Sigmoid colon (tissue), 7 donors: ENCODE measurements around the gene RPS27L. TPM values are rescaled to one million over a fixed set of nuclear protein-coding genes. Genes with fewer than 3 reads are reported as not detected.

ENCODE experiments used
- DNase-seq: peaks from one replicate; pipeline ENCODE4 v3.0.0-alpha.2; 2019
- H3K27ac ChIP-seq, 4 donors: fragments of 200-600 bp; sonication (generic); one replicate each; pipeline ENCODE4 v1.5.1; 2016 to 2019; ENCODE audit warnings: mild to moderate bottlenecking in 1 of 4
- H3K27me3 ChIP-seq, 3 donors: fragments of 200-600 bp; sonication (generic); one replicate each; pipeline ENCODE4 v1.5.1; 2019; ENCODE audit warnings: mild to moderate bottlenecking in 1 of 3
- H3K36me3 ChIP-seq, 4 donors: fragments of 200-600 bp; sonication (generic); one replicate each; pipeline ENCODE4 v1.5.1; 2016 to 2019
- H3K4me1 ChIP-seq, 4 donors: fragments of 200-600 bp; sonication (generic); one replicate each; pipeline ENCODE4 v1.5.1; 2017 to 2019
- H3K4me3 ChIP-seq, 4 donors: fragments of 200-600 bp; sonication (generic); one replicate each; pipeline ENCODE4 v1.5.1; 2017 to 2019; ENCODE audit warnings: mild to moderate bottlenecking in 2 of 4, moderate library complexity in 1 of 4
- H3K9me3 ChIP-seq, 4 donors: fragments of 200-600 bp in 3 of 4; sonication (generic) in 3 of 4; one replicate each; pipeline versions ENCODE4 v1.5.1 to v1.6.1; 2013 to 2019
- CTCF ChIP-seq, 4 experiments: fragments of 450-650 bp in 3 of 4; fragments of 200-600 bp in 1 of 4; IDR thresholded peaks; one replicate each; pipeline ENCODE4 v1.5.1; 2016 to 2019; ENCODE audit warnings: antibody characterized with exemption in 4 of 4, mild to moderate bottlenecking in 3 of 4, moderate library complexity in 2 of 4
- EP300 ChIP-seq, 4 donors: sonication (generic); formaldehyde crosslinking; IDR thresholded peaks; one replicate each; pipeline ENCODE4 v1.6.1; 2017; ENCODE audit warnings: antibody characterized with exemption in 4 of 4
- POLR2A ChIP-seq, 2 donors: fragments of 450-650 bp; IDR thresholded peaks; one replicate each; pipeline ENCODE4 v1.6.1; 2016; ENCODE audit warnings: antibody characterized with exemption in 2 of 2, mild to moderate bottlenecking in 2 of 2, moderate library complexity in 2 of 2
- POLR2AphosphoS5 ChIP-seq, 4 donors: sonication (generic); formaldehyde crosslinking; IDR thresholded peaks; one replicate each; pipeline ENCODE4 v1.6.1; 2017; ENCODE audit warnings: antibody characterized with exemption in 4 of 4
- WGBS, 2 donors: extraction: QIAGEN DNeasy Blood & Tissue Kit; methylation state at CpG; one replicate each; pipeline ENCODE4 v1.1.7; 2013; 5-methylcytosine and 5-hydroxymethylcytosine counted together
- intact Hi-C: fragments of 100-400 bp; cut with DNase I; formaldehyde crosslinking; loops from one replicate; pipeline ENCODE4 v1.15.1; 2023
- polyA plus RNA-seq, 3 donors: library from polyadenylated mRNA; stranded (reverse); fragments of 200-250 nt; gene quantifications; one replicate each; pipeline ENCODE4 v1.2.3, GENCODE V29; 2013
- total RNA-seq, 4 donors: library from RNA; depleted of rRNA; stranded (reverse); fragments of >200 nt; gene quantifications; one replicate each; pipeline ENCODE4 v1.1.0, GENCODE V29; 2016
- donor health status: healthy with polysubstance abuse.
- donor health status: Bipolar disorder and iron deficiency.
- donor health status: healthy.

Gene RPS27L
- total and polyA plus RNA-seq, 7 donors: 63.3 to 417 (median 194) TPM

- H3K36me3 ChIP-seq: no peaks in the 10 kb centered on the region
- H3K4me1 ChIP-seq: no peaks in the 10 kb centered on the region
- intact Hi-C loops: no loop called here
- TF ChIP-seq EP300 (IDR thresholded peaks at IDR 0.05) (no peak), CTCF (IDR thresholded peaks at IDR 0.05) (no peak), POLR2AphosphoS5 (IDR thresholded peaks at IDR 0.05) (no peak), POLR2A (IDR thresholded peaks at IDR 0.05) (no peak)
- H3K4me3 ChIP-seq: no peak overlapping the region
- no peaks in the 10 kb centered on the region for H3K9me3 ChIP-seq
- H3K27ac ChIP-seq: no peak overlapping the region
- no peak for DNase-seq
- H3K27me3 ChIP-seq: no peaks in the 10 kb centered on the region
- 88% methylated on average over 3 of the region's 3 CpGs for WGBS, 2 donors
Measured at GRCh38 chr15:63172851-63173451, 15.7 kb upstream of the RPS27L start.

- Histone ChIP-seq H3K27ac (no peak overlapping the region), H3K9me3 (no peaks in the 10 kb centered on the region), H3K4me1 (no peaks in the 10 kb centered on the region), H3K4me3 (no peak overlapping the region), H3K27me3 (no peaks in the 10 kb centered on the region), H3K36me3 (no peaks in the 10 kb centered on the region)
- 94% methylated on average over 5 of the region's 5 CpGs for WGBS, 2 donors
- intact Hi-C loops: no loop called here
- TF ChIP-seq POLR2AphosphoS5 (IDR thresholded peaks at IDR 0.05) (no peak), CTCF (IDR thresholded peaks at IDR 0.05) (no peak), POLR2A (IDR thresholded peaks at IDR 0.05) (no peak), EP300 (IDR thresholded peaks at IDR 0.05) (no peak)
- no peak for DNase-seq
Measured at GRCh38 chr15:63172376-63172775, 15.1 kb upstream of the RPS27L start.

GRCh38 chr15:63169788-63170187, 12.5 kb upstream of the RPS27L start:
- TF ChIP-seq CTCF (IDR thresholded peaks at IDR 0.05) (no peak), EP300 (IDR thresholded peaks at IDR 0.05) (no peak), POLR2A (IDR thresholded peaks at IDR 0.05) (no peak)
- Histone ChIP-seq H3K4me1 (peaks cover 0 to 4% (median 0%) of the 10 kb centered on the region in 4 donors), H3K9me3 (no peaks in the 10 kb centered on the region), H3K27ac (no peak overlapping the region), H3K4me3 (no peak overlapping the region), H3K27me3 (no peaks in the 10 kb centered on the region), H3K36me3 (no peaks in the 10 kb centered on the region)
- no peak for DNase-seq
- intact Hi-C loops: no loop called here
- WGBS, 2 donors: 93 to 95% methylated on average over 2 of the region's 2 CpGs

GRCh38 chr15:63166219-63166618, 8.9 kb upstream of the RPS27L start:
- Histone ChIP-seq H3K27me3 (no peaks in the 10 kb centered on the region), H3K36me3 (no peaks in the 10 kb centered on the region), H3K9me3 (no peaks in the 10 kb centered on the region), H3K4me1 (peaks cover 0 to 4% (median 0%) of the 10 kb centered on the region in 4 donors), H3K27ac (no peak overlapping the region), H3K4me3 (no peak overlapping the region)
- WGBS, 2 donors: 91 to 93% methylated on average over 2 of the region's 2 CpGs
- intact Hi-C loops: no loop called here
- TF ChIP-seq EP300 (IDR thresholded peaks at IDR 0.05): no peak
- TF ChIP-seq CTCF (IDR thresholded peaks at IDR 0.05): no peak
- TF ChIP-seq POLR2A (IDR thresholded peaks at IDR 0.05): no peak
- no peak for TF ChIP-seq POLR2AphosphoS5 (IDR thresholded peaks at IDR 0.05)
- DNase-seq: no peak
